H9 (cell line): ENCODE data around the gene HMMR. TPM values are rescaled to one million over a fixed set of nuclear protein-coding genes. Genes with fewer than 3 reads are reported as not detected.

ENCODE experiments used
- DNase-seq: peaks from one replicate; pipeline ENCODE4 v3.0.0-alpha.2; 2017
- H2AFZ ChIP-seq: one replicate; pipeline ENCODE4 v1.6.1; 2013; ENCODE audit warnings: mild to moderate bottlenecking, low read length, control low read depth, moderate library complexity
- H2AK5ac ChIP-seq: 2 replicates; pipeline ENCODE4 v1.6.1; 2013; ENCODE audit warnings: low read length, control low read depth, mixed read lengths; ENCODE audit not compliant: insufficient read length
- H2BK120ac ChIP-seq: one replicate; pipeline ENCODE4 v1.6.1; 2013; ENCODE audit warnings: low read depth, mild to moderate bottlenecking, low read length, control low read depth, inconsistent platforms; ENCODE audit not compliant: poor library complexity, severe bottlenecking
- H2BK12ac ChIP-seq: 2 replicates; pipeline ENCODE4 v1.6.1; 2013; ENCODE audit warnings: low read length, control low read depth, mixed read lengths, low read depth; ENCODE audit not compliant: insufficient read length
- H2BK15ac ChIP-seq: 2 replicates; pipeline ENCODE4 v1.6.1; 2013; ENCODE audit warnings: low read depth, low read length, control low read depth
- H2BK20ac ChIP-seq: one replicate; pipeline ENCODE4 v1.6.1; 2013; ENCODE audit warnings: low read depth, mild to moderate bottlenecking, low read length, control low read depth, inconsistent platforms; ENCODE audit not compliant: poor library complexity, severe bottlenecking
- H2BK5ac ChIP-seq: 2 replicates; pipeline ENCODE4 v1.6.1; 2013; ENCODE audit warnings: low read length, control low read depth, mixed read lengths; ENCODE audit not compliant: insufficient read length
- H3K14ac ChIP-seq: 2 replicates; pipeline ENCODE4 v1.6.1; 2013; ENCODE audit warnings: low read length, control low read depth; ENCODE audit not compliant: insufficient read depth
- H3K18ac ChIP-seq: 2 replicates; pipeline ENCODE4 v1.6.1; 2013; ENCODE audit warnings: low read depth, mild to moderate bottlenecking, mixed read lengths, low read length, control low read depth; ENCODE audit not compliant: insufficient read length
- H3K23ac ChIP-seq: 2 replicates; pipeline ENCODE4 v1.6.1; 2013; ENCODE audit warnings: low read length, control low read depth, mixed read lengths, low read depth; ENCODE audit not compliant: insufficient read length
- H3K23me2 ChIP-seq: 2 replicates; pipeline ENCODE4 v1.6.1; 2013; ENCODE audit warnings: low read depth, mild to moderate bottlenecking, mixed read lengths, low read length, control low read depth; ENCODE audit not compliant: insufficient read length, poor library complexity, severe bottlenecking
- H3K27ac ChIP-seq: 2 replicates; pipeline ENCODE4 v1.5.1; 2013; ENCODE audit warnings: low read length, control low read depth, mixed read lengths, low read depth; ENCODE audit not compliant: insufficient read length
- H3K27me3 ChIP-seq: 2 replicates; pipeline ENCODE4 v1.6.1; 2013; ENCODE audit warnings: low read length, control low read depth, inconsistent platforms; ENCODE audit not compliant: insufficient read depth
- H3K4ac ChIP-seq: 2 replicates; pipeline ENCODE4 v1.6.1; 2013; ENCODE audit warnings: low read depth, mild to moderate bottlenecking, control low read depth, inconsistent platforms, low read length, moderate library complexity
- H3K4me1 ChIP-seq: 2 replicates; pipeline ENCODE4 v1.6.1; 2013; ENCODE audit warnings: low read length, control low read depth, inconsistent platforms; ENCODE audit not compliant: insufficient read depth
- H3K4me2 ChIP-seq: 2 replicates; pipeline ENCODE4 v1.6.1; 2013; ENCODE audit warnings: low read length, control low read depth, mixed read lengths; ENCODE audit not compliant: insufficient read length, insufficient read depth
- H3K56ac ChIP-seq: 2 replicates; pipeline ENCODE4 v1.6.1; 2013; ENCODE audit warnings: low read depth, mild to moderate bottlenecking, mixed read lengths, low read length, control low read depth; ENCODE audit not compliant: insufficient read length
- H3K79me1 ChIP-seq: 2 replicates; pipeline ENCODE4 v1.6.1; 2013; ENCODE audit warnings: low read depth, mild to moderate bottlenecking, moderate library complexity, low read length, control low read depth, inconsistent platforms; ENCODE audit not compliant: insufficient read depth, poor library complexity, severe bottlenecking
- H3K79me2 ChIP-seq: 2 replicates; pipeline ENCODE4 v1.6.1; 2013; ENCODE audit warnings: low read length, control low read depth, inconsistent platforms; ENCODE audit not compliant: insufficient read depth
- H3K9ac ChIP-seq: 2 replicates; pipeline ENCODE4 v1.6.1; 2013; ENCODE audit warnings: low read length, control low read depth, mixed read lengths; ENCODE audit not compliant: insufficient read length; ENCODE audit errors: extremely low read depth
- H3K9me3 ChIP-seq: one replicate; pipeline ENCODE4 v1.6.1; 2013; ENCODE audit warnings: low read depth, low read length, inconsistent platforms; ENCODE audit not compliant: control insufficient read depth
- H3T11ph ChIP-seq: one replicate; pipeline ENCODE4 v1.6.1; 2013; ENCODE audit warnings: mild to moderate bottlenecking, low read length, control low read depth, inconsistent platforms
- H4K20me1 ChIP-seq: one replicate; pipeline ENCODE4 v1.6.1; 2013; ENCODE audit not compliant: control insufficient read depth, insufficient read length, insufficient read depth
- H4K5ac ChIP-seq: 2 replicates; pipeline ENCODE4 v1.6.1; 2013; ENCODE audit warnings: low read depth, mild to moderate bottlenecking, mixed read lengths, low read length, control low read depth; ENCODE audit not compliant: insufficient read length
- H4K8ac ChIP-seq: replicated peaks from 2 replicates; pipeline ENCODE4 v1.6.1; 2013; ENCODE audit warnings: low read length, control low read depth, mixed read lengths, low read depth; ENCODE audit not compliant: insufficient read length
- H4K91ac ChIP-seq: 2 replicates; pipeline ENCODE4 v1.6.1; 2013; ENCODE audit warnings: low read depth, mild to moderate bottlenecking, moderate library complexity, mixed read lengths, low read length, control low read depth; ENCODE audit not compliant: insufficient read length
- H3K27ac Mint-ChIP-seq, 3 experiments: 2 replicates in 2 of 3; 3 replicates in 1 of 3; pipeline ENCODE4 v1.8.0; 2020 to 2021; ENCODE audit warnings: mixed read lengths in 3 of 3, mild to moderate bottlenecking in 1 of 3, moderate library complexity in 1 of 3
- H3K27me3 Mint-ChIP-seq: 2 replicates; pipeline ENCODE4 v1.8.0; 2021; ENCODE audit warnings: low read depth, mild to moderate bottlenecking, moderate library complexity, mixed read lengths
- H3K36me3 Mint-ChIP-seq, 3 experiments: 2 replicates in 2 of 3; 3 replicates in 1 of 3; pipeline ENCODE4 v1.8.0; 2020 to 2021; ENCODE audit warnings: low read depth in 3 of 3, mixed read lengths in 3 of 3; ENCODE audit not compliant: insufficient read depth in 1 of 3
- H3K4me1 Mint-ChIP-seq, 2 experiments: 2 replicates each; pipeline ENCODE4 v1.8.0; 2020; ENCODE audit warnings: mixed read lengths in 2 of 2
- H3K4me3 Mint-ChIP-seq, 2 experiments: 2 replicates in 1 of 2; 3 replicates in 1 of 2; pipeline ENCODE4 v1.8.0; 2020 to 2021; ENCODE audit warnings: mild to moderate bottlenecking in 2 of 2, mixed read lengths in 2 of 2, moderate library complexity in 1 of 2
- H3K9me3 Mint-ChIP-seq, 2 experiments: 2 replicates in 1 of 2; 3 replicates in 1 of 2; pipeline ENCODE4 v1.8.0; 2020; ENCODE audit warnings: mild to moderate bottlenecking in 2 of 2, mixed read lengths in 2 of 2, moderate library complexity in 1 of 2
- WGBS: extraction: QIAGEN DNeasy Blood & Tissue Kit; methylation state at CpG from one replicate; pipeline ENCODE4 v1.1.7; 2013; ENCODE audit warnings: missing lambda C conversion rate, low lambda C conversion rate, mixed read lengths; ENCODE audit not compliant: insufficient read length; ENCODE audit errors: extremely low coverage; 5-methylcytosine and 5-hydroxymethylcytosine counted together
- total RNA-seq: library from RNA; stranded (reverse); gene quantifications from 2 replicates; pipeline ENCODE4 v1.2.1, GENCODE V29; 2021
- TF ChIP-seq, protein P1 (sequence below): fragments of 200-600 bp; sonication (generic); conservative IDR thresholded peaks from 3 replicates; pipeline ENCODE4 v1.8.0; 2021; ENCODE audit warnings: antibody characterized with exemption, mild to moderate bottlenecking

Gene HMMR
- total RNA-seq, 1 experiment from 2014 or later: 36.2 TPM

DNA sequence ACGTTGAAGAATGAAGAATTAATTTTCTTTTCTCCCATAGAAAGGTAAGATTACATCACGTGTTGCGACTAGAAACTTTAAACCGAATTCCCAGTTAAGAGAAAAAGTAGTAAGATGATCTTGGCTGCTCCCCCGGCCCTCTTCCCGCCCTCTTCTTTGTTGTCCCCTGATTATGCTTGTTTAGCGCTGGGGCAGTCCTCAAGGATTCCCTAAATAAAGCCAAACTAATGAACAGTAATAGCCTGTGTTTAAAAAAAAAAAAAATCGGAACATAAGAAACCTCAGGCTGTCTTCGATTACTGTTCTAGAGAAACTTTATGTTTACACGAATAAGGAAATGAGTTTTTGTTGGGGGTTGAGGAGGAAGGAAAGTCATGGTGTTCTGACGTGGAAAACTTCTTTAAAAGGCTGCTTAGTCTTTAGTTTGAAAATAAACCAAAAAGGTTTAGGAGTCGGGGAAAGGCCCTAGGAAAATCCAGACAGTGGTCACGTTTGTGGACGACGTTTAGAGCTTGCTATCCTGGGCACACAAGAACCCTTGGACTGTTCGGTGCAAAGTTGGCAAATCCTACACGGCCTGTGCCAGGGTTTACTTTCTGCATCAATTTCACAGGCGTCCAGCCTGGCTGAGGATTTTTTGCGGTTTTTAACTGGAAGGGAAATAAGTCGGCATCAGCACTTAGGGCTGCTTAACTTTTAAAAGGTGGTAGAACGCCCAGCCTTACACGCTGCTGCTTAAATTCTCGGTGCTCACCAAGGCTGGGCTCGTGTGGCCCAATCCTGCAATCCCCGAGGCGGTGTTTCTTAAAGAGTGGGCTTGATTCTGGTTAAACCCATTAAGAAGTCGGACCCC lies 43.9 kb downstream of the HMMR start:
- no peak overlapping the region for H2AFZ ChIP-seq
- DNase-seq: no peak
- peak overlapping the region; percentile 85; the same call in 1 of the 2 replicates for H3K14ac ChIP-seq
- no peaks in the 10 kb centered on the region for H3K79me1 ChIP-seq
- H3K4me1 ChIP-seq: peaks cover 1% of the 10 kb centered on the region; the same call in 1 of the 2 replicates
- H4K5ac ChIP-seq: peak overlapping the region; percentile 46
- TF ChIP-seq, protein P1, sequence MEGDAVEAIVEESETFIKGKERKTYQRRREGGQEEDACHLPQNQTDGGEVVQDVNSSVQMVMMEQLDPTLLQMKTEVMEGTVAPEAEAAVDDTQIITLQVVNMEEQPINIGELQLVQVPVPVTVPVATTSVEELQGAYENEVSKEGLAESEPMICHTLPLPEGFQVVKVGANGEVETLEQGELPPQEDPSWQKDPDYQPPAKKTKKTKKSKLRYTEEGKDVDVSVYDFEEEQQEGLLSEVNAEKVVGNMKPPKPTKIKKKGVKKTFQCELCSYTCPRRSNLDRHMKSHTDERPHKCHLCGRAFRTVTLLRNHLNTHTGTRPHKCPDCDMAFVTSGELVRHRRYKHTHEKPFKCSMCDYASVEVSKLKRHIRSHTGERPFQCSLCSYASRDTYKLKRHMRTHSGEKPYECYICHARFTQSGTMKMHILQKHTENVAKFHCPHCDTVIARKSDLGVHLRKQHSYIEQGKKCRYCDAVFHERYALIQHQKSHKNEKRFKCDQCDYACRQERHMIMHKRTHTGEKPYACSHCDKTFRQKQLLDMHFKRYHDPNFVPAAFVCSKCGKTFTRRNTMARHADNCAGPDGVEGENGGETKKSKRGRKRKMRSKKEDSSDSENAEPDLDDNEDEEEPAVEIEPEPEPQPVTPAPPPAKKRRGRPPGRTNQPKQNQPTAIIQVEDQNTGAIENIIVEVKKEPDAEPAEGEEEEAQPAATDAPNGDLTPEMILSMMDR: no peak
- peak overlapping the region; percentile 79 to 93 for H3K4me3 Mint-ChIP-seq
- no peaks in the 10 kb centered on the region for H3K27me3 Mint-ChIP-seq
- H4K91ac ChIP-seq: no peak overlapping the region
- H2BK120ac ChIP-seq: peak overlapping the region; percentile 85
- no CpG with 5 or more reads among the region's 27 CpGs for WGBS
- H2BK5ac ChIP-seq: peak overlapping the region; percentile 79
- H3K9ac ChIP-seq: peak overlapping the region; percentile 90
- peak overlapping the region; percentile 91 for H3K18ac ChIP-seq
- H3K27me3 ChIP-seq: no peaks in the 10 kb centered on the region
- H3K27ac ChIP-seq: peak overlapping the region; percentile 98
- H2AK5ac ChIP-seq: no peak overlapping the region
- peak overlapping the region; percentile 12 for H3T11ph ChIP-seq
- H2BK12ac ChIP-seq: no peak overlapping the region
- peaks cover 12% of the 10 kb centered on the region for H3K23me2 ChIP-seq
- peak overlapping the region; percentile 79 for H3K4me2 ChIP-seq
- no peak overlapping the region for H2BK15ac ChIP-seq
- H4K20me1 ChIP-seq: no peaks in the 10 kb centered on the region
- peak overlapping the region; percentile 44 for H3K23ac ChIP-seq
- H2BK20ac ChIP-seq: no peak overlapping the region
- H3K56ac ChIP-seq: peak overlapping the region; percentile 79
- H3K36me3 Mint-ChIP-seq: peaks cover 4 to 21% (median 5%) of the 10 kb centered on the region in 3 experiments; a peak in 5 of 7 replicates
- peaks cover 35% of the 10 kb centered on the region for H3K79me2 ChIP-seq
- peaks cover 37 to 40% of the 10 kb centered on the region in 2 experiments for H3K4me1 Mint-ChIP-seq
- H3K4ac ChIP-seq: peak overlapping the region; percentile 1; the same call in 1 of the 2 replicates
- no peaks in the 10 kb centered on the region for H3K9me3 ChIP-seq
- no peak overlapping the region for H4K8ac ChIP-seq
- H3K27ac Mint-ChIP-seq: peak overlapping the region; percentile 94 to 99 (median 99)
- no peaks in the 10 kb centered on the region; a peak in 1 of 5 replicates for H3K9me3 Mint-ChIP-seq
